Measurements from ENCODE around the gene PCDH19.

PCDH19 gene

DNA sequence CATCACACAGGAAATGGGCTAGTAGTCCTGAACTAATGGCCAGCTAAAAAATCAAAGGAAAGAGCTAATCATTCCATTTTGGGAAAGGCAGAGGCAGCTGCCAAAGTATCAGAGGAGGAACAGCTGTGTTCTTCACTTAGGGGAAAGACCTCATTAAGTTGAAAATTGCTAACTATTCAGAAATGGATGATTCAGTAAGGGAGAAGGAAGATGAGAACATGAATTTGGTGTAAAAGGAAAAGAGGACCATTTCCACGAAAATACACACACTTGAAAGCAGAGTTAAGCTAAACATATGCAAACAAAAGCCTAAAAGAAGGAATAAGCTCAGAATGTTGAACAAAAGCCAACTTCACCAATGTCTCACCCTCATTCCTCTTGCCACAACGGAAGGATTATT is 90.4 kb downstream of the PCDH19 start:
- no peak for DNase-seq (ENCODE audit: low read depth)
- TF ChIP-seq POLR2A (IDR thresholded peaks at IDR 0.05; ENCODE audit: extremely low read depth, insufficient read length) (no peak), MYC (IDR thresholded peaks at IDR 0.05; ENCODE audit: low read depth, low read length) (no peak), MAX (IDR thresholded peaks at IDR 0.05; ENCODE audit: low read depth, low read length) (no peak)
- TF ChIP-seq, protein P1, sequence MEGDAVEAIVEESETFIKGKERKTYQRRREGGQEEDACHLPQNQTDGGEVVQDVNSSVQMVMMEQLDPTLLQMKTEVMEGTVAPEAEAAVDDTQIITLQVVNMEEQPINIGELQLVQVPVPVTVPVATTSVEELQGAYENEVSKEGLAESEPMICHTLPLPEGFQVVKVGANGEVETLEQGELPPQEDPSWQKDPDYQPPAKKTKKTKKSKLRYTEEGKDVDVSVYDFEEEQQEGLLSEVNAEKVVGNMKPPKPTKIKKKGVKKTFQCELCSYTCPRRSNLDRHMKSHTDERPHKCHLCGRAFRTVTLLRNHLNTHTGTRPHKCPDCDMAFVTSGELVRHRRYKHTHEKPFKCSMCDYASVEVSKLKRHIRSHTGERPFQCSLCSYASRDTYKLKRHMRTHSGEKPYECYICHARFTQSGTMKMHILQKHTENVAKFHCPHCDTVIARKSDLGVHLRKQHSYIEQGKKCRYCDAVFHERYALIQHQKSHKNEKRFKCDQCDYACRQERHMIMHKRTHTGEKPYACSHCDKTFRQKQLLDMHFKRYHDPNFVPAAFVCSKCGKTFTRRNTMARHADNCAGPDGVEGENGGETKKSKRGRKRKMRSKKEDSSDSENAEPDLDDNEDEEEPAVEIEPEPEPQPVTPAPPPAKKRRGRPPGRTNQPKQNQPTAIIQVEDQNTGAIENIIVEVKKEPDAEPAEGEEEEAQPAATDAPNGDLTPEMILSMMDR (IDR thresholded peaks at IDR 0.05; ENCODE audit: low read depth, low read length) = no peak
- H3K4me3 ChIP-seq (ENCODE audit: low read depth, low read length) = no peak overlapping the region

DNA sequence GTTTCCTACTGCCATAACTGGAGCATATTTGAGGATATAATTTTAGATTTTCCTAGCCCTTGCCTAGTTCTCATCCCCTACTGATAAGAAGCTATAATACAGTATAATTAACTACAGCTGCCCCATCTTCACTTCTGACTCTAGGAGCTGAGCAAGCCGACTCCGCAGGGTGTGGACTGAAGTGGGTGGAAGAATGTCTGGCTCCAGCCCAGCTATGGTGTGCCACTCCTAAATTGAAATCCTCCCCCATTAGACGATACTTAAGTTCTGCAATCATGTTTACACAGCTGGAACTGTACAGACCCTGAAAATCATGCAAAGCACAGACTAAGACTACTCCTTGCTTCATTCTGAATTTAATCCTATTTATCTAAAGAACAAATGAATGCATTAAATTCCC is 93.1 kb downstream of the PCDH19 start:
- TF ChIP-seq, protein P1 (IDR thresholded peaks at IDR 0.05; ENCODE audit: low read depth, low read length) = no peak
- TF ChIP-seq POLR2A (IDR thresholded peaks at IDR 0.05; ENCODE audit: extremely low read depth, insufficient read length) (no peak), MYC (IDR thresholded peaks at IDR 0.05; ENCODE audit: low read depth, low read length) (no peak), MAX (IDR thresholded peaks at IDR 0.05; ENCODE audit: low read depth, low read length) (no peak)
- H3K4me3 ChIP-seq (ENCODE audit: low read depth, low read length) = no peak overlapping the region
- no peak for DNase-seq (ENCODE audit: low read depth)

DNA sequence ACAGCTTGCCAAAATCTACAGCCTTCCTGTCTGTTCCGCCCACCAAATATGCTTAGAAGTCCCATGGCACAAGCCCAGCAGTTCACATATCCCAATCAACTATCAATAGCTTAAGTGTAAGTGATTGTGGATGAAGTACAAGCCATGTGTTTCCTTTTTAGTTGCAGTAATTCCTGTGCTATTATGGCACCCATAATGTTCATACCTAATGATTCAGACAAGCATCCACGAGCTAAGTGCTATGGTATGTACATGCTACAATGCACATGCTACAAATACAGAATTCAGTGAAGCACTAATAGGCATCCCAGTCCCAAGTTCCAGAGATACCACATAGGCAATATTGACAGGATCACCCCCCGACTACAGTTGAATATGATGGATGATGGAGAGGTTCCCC is 94.5 kb downstream of the PCDH19 start:
- no peak for TF ChIP-seq MAX (IDR thresholded peaks at IDR 0.05; ENCODE audit: low read depth, low read length)
- TF ChIP-seq MYC (IDR thresholded peaks at IDR 0.05; ENCODE audit: low read depth, low read length) = no peak
- no peak for TF ChIP-seq POLR2A (IDR thresholded peaks at IDR 0.05; ENCODE audit: extremely low read depth, insufficient read length)
- TF ChIP-seq, protein P1 (IDR thresholded peaks at IDR 0.05; ENCODE audit: low read depth, low read length) = no peak
- DNase-seq (ENCODE audit: low read depth) = no peak
- no peak overlapping the region for H3K4me3 ChIP-seq (ENCODE audit: low read depth, low read length)

- no peak overlapping the region for H3K4me3 ChIP-seq (ENCODE audit: low read depth, low read length)
- DNase-seq (ENCODE audit: low read depth) = no peak
- TF ChIP-seq POLR2A (IDR thresholded peaks at IDR 0.05; ENCODE audit: extremely low read depth, insufficient read length) (no peak), MYC (IDR thresholded peaks at IDR 0.05; ENCODE audit: low read depth, low read length) (no peak), MAX (IDR thresholded peaks at IDR 0.05; ENCODE audit: low read depth, low read length) (no peak)
- TF ChIP-seq, protein P1 (IDR thresholded peaks at IDR 0.05; ENCODE audit: low read depth, low read length) = no peak
These were observed 110.5 kb downstream of the PCDH19 start for GRCh38 chrX:100299559-100299958.

- DNase-seq (ENCODE audit: low read depth) = no peak
- TF ChIP-seq MYC (IDR thresholded peaks at IDR 0.05; ENCODE audit: low read depth, low read length) = no peak
- TF ChIP-seq, protein P1 (IDR thresholded peaks at IDR 0.05; ENCODE audit: low read depth, low read length) = no peak
- no peak for TF ChIP-seq POLR2A (IDR thresholded peaks at IDR 0.05; ENCODE audit: extremely low read depth, insufficient read length)
- no peak for TF ChIP-seq MAX (IDR thresholded peaks at IDR 0.05; ENCODE audit: low read depth, low read length)
- no peak overlapping the region for H3K4me3 ChIP-seq (ENCODE audit: low read depth, low read length)
These were observed 112.3 kb downstream of the PCDH19 start for GRCh38 chrX:100297728-100298127.
